Raji (cell line): ENCODE results near the gene CD47.

Experiments
- POLR2A ChIP-seq: IDR thresholded peaks from 2 replicates; pipeline ENCODE4 v1.6.1; 2011; ENCODE audit warnings: low read depth, low read length, control low read depth; ENCODE audit not compliant: insufficient read depth

The CD47 gene

DNA sequence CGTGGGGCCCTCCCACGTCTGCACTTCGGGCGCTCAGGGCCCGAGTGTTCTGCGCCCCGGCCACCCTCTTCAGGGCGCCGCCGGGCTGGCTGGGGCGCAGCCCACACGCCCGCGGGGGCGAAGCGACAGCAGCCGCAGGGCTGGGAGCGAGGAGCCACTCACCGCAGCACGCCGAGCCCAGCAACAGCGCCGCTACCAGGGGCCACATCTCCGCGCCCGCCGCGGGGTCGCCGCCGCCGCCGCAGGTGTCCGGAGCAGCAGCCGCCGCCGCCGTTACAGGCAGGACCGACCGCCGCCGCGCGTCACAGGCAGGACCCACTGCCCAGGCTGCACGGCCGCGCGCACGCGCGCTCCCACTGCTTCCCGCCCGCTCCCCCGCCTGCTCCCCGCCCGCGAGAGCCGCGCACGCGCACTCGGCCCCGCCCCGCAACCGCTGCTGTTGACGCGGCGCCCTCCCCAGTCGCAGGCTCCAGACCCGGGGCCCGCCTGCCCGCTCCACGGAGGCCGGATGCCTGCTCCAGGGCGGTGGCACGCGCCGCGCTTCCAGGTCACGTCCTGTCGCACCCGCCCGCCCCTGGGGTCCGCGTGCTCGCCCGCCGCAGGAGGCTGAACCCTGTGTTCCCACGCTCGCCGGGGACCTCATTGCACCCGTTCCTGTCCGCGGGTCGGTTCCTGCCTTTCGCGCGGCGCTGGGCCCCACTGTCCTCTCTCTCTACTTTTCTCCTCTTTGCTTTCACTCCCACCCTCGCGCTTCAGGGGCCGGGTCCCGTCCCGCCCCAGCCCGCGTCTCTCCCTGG is at the start of gene CD47:
Gene CD47 (minus strand): TSS at position 331 of the 797 bp plus-strand sequence. CDS start 123 bp downstream, at position 208.
- peak; percentile 82 for TF ChIP-seq POLR2A

DNA sequence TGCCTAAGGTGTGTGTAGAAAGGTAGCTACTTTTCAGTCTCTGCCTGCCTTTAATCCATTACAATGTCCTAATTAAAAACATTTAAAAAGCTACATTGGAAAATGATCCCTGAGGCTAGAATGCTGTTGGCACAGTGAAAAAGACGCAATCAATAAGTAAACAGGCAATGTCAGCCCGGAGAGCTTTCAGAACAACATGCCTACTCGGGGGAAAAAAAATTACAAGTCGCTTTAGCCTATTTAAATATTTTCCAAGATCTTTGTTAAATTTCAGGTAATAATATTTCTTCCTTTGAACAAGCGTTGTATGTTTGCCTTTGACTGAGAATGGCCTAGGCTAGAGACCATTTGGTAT is 46.6 kb upstream of the CD47 start:
- TF ChIP-seq POLR2A, result no peak

DNA sequence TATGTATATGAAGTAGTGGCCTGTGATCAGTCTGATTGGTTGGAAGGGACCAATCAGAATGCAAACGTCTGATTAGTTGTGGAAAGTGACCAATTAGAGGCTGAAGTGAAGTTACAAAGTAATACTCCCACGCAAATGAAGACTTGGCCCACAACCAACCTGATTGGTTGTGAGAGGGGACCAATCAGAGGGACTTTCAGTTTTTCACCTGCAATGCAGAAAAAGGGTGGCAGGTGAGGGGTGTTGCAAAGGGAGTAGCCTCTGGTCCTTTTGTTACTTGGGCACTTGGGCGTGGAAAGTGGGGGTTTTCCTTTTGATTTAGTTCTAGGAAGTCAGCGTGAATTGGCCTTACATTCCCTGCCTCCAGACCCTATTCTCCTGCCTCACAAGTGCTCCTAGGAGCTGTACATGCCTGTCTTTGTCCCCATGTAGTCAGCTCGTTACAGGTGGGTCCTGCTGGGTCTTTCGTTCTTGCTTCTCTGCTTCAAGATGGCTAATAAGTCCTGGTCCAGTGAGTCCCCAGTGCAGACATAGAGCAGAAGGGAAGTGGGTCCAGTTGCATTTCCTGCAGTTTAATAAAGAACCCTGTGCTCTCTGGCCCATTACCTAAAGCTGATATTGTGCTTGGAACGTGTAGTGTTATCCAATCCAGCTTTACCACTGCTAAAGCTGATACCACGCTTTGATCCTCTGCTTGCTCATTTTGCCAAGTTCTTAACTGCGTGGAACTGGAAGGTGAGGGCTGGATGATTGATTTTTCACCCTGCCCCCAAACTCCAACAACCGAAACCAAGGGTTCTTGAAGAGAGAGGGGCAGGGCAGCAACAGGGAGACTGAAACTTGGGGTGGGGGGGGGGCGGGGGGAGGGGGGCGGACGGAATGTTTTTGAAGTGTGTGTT is 46.0 kb upstream of the CD47 start:
- TF ChIP-seq POLR2A, result no peak

DNA sequence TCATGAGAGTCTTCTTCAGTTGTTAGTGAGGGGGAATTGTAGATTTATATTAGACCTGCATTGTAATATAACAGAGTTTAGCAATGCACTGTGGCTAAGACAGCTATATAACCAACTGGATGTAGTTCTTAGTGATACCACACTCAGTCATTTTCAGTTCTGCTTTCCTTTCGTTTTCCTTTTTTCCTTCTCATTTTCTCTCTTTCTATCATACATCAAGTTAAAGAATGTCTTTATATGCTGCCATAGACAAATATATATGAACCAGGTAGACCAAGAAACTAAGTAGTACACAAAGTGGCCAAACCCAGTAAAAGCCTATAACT is 43.7 kb upstream of the CD47 start:
- TF ChIP-seq POLR2A, result no peak

DNA sequence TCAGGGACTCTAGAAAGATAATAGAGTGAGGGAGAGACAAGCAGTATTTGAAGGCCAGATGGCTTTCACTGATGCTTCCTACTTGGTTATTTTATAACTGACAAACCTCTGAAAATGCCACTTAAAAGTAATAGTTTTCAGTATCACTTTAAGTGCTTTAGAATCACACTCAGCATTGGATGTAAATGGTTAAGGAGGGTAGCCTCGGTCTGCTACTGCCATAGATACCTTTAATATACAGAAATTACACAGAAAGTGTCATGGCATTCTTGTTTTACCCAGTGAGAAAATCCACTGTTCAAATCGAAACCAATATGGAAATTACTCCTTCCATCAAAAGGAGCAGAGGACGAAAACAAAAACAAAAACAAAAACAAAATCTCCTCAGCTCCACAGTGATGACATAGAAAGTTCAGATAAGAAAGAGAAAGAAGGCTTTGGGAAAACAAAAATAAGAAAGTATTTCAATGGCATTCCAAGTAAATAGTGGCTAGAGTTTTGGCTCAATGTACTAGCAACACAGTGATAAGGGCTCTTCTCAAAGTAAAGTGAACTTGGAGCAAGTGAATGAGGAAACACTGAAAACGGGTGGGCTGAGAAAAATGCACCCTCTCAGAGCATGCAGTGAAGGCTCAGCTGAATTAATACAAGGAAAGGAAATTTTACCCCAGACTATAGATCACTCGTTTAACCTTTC is 43.2 kb upstream of the CD47 start:
- TF ChIP-seq POLR2A, result no peak

DNA sequence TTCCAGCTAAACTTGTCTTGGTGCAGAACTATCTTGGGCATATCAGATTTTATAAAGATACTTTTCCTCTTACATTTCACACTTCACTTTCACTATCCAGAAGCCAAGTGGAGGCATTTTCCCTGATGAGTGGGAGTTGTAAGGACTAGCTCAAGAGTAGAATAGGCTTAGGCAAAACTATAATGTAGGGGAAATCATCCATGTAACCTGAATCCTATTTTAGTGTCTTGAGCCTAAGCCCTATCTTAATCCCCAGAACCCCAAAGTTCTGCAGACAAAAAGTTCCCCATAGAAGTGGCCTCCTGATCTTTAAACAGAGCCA is 42.2 kb upstream of the CD47 start:
- TF ChIP-seq POLR2A, result no peak

DNA sequence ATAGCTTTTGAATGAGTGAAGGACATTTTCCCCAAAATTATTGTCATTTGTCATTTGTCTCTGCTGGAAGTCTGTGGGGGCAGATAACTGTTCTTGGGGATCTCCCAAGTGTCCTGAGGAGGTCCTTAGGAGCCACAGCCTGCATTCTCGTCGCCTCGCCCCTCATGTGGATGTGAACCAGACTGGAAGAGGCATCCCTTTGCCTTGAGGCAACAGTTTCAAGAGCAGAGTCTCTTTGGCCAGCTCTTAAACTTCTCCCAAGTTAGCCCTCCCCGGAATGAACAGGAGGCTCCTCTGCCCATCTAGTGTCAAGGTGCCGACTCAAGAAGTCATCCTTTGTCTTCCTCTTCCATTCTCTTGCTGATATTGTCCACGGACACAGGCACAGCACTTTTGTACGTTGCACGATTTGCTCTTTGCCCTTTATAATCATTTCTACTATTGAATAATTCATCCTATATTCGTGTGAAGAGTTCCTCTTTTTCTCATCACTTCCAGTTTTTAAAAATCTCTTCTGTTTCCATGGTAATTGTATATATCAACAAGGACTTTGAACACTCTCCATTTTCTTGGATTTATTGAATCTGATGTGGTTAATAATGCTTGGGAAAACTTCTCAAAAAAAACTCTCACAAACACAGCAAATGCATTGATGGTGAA is 40.8 kb upstream of the CD47 start:
- TF ChIP-seq POLR2A, result no peak

DNA sequence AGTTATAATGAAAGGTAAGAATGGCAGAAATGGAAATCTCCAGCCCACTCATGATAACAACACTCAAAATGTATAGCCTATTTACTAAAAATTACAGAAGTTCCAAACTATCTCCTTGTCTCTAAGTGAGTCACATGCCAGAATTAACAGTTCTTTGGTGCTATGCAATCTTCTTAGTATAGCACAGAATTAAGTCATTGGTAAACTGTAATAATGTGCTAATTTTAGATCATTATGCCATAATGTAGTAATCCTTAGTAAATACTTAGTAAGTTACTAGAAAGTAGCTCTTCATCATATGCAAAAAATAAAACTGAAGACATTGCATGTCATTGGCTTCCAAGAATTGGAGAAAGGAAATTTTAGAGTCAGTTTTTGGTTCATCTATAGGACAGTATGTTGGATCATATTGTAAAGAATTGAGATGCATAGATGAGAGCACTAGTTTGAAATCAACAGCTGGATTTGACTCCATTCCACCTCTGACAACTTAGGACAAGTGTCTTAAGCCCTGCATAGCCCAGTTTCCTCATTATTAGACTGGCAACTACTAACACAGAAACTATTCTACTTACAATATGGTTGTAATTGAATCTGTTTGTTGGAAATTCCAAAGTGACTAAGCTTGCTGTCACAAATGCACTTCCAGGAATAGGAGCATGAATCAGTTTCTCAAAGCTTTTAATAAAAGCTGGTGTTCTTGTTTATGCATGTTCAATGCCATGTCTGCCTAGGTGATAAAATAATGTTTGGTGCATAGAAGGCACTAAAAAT is 40.1 kb upstream of the CD47 start:
- TF ChIP-seq POLR2A, result no peak

DNA sequence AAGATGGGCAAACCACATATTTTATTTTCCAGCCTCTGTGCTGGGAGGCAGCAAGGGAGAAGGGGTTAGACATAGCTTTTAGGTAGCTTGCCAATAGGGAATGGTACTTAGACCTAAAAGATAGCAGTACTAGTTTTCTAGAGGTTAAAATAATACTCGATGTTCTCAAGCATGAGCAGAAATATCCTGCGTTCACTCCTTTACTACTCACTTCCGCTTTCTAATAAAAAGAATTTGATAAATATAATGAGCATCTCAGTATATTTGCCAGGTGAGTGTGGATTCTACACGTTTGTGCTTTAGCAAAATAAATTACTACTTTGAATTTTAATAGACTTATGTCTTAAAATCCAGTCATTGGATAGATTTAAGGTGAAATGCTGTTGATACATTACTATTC is 39.4 kb upstream of the CD47 start:
- TF ChIP-seq POLR2A, result no peak

DNA sequence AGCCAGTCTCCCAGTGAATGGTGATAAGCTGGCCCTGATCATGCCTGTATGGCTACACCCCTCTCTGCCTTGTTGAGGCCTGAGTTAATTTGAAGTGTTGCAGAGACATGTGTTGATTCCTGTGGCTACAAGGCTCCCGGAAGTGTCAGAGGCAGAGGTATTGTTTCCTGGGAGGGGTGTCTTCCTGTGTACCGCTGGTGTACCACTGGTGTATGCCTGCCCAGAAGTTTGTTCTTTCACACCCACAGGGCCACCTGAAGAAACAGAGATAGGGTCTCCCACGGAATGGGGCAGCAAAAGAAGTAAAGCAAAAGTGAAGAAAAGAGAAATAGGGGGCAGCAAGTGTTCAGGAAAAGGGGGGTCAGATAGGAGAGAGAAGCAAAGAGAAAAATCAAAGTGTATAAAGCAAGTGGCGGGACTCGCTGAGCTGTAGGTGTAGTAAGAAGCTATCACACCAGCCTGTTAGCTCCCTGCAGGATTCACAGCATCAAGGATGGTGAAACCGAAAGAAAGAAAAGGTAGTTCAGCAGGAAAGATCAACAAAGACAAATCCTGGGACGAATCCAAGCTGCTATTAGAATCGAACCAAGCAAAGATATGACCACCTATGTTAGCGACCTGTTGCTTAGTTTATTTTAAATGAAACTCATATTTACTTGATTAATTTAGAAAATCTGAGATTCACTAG is 36.6 kb upstream of the CD47 start:
- no peak for TF ChIP-seq POLR2A

DNA sequence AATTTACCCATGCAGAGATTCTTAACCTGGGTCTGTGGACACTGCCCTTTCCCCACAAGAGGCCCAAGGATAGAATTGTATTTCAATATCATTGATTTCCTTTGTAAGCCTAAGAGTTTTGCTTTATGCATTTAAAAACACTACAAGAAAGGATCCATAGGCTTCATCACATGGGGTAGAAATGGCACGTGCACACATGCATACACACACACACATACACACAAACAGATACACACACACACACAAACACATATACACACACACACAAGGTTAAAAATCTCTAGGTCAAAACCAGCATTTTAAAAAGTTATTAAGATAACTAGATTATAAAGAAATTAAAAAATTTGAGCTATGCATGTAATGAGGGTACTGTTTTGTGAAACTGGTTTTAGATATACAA is 35.5 kb upstream of the CD47 start:
- TF ChIP-seq POLR2A, result no peak

DNA sequence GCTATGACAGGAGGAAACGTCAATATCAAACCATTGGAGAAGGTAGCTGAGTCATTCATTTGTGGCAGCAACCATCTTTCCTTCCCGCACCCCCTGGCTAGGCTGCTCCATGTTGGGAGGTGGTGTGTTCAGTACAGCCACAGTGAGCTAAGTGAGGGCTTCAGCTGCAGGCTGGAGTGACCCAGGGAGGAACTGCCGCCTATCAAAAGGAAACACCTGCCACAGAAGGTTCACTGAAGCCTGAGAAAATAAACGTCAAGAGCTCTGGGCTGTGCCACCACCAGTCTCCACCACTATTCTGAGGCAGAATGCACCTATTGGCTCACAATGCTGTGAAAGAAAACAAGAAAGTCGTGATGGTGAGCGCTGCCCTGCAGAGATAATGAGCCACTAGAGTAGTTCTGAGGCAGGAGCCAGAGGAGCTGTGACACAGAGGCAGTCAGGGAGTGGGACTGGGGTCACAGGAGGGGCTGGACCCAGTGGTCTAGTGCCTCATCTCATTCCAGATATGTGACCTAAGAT is 34.8 kb upstream of the CD47 start:
- TF ChIP-seq POLR2A, result peak; percentile 90

DNA sequence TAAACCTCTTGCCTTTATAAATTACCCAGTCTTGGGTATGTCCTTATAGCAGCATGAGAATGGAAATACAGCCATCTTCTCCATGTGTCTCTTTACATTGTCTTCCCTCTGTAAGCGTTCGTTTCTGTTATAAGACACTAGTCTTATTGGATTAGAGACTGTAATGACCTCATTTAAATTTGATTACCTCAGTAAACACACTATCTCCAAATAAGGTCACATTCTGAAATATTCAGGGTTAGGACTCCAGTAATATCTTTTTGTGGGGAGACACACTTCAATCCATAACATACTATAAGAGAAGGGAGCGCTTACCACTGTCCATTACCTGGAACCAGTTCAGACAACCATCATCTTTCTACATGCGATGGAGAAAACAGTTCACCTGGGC is 34.3 kb upstream of the CD47 start:
- TF ChIP-seq POLR2A, result no peak
